CD14-positive monocyte (primary cell): ENCODE data around the gene TJP2. TPM values are rescaled to one million over a fixed set of nuclear protein-coding genes. Genes with fewer than 3 reads are reported as not detected.

Source experiments
- DNase-seq, 3 donors: peaks; one replicate each; pipeline ENCODE4 v3.0.0-alpha.2; 2011 to 2022
- H2AFZ ChIP-seq: 2 replicates; pipeline ENCODE4 v1.6.0; 2012; ENCODE audit warnings: mild to moderate bottlenecking, low read depth, low read length, inconsistent platforms; ENCODE audit not compliant: insufficient read depth, poor library complexity, severe bottlenecking
- H3K27ac ChIP-seq, 2 donors: 1 replicate in 1 of 2; 2 replicates in 1 of 2; pipeline ENCODE4 v1.5.1; 2012 to 2013; ENCODE audit warnings: low read length in 2 of 2, control low read depth in 1 of 2, inconsistent platforms in 1 of 2, low read depth in 1 of 2, mild to moderate bottlenecking in 1 of 2
- H3K27me3 ChIP-seq, 2 donors: one replicate each; pipeline versions ENCODE4 v1.6.0 to v1.6.1; 2011 to 2013; ENCODE audit warnings: low read length in 2 of 2; ENCODE audit not compliant: control insufficient read depth in 2 of 2, insufficient read depth in 2 of 2
- H3K36me3 ChIP-seq, 2 donors: replicated peaks in 1 of 2; 1 replicate in 1 of 2; 2 replicates in 1 of 2; pipeline versions ENCODE4 v1.5.1 to v1.6.1; 2012 to 2013; ENCODE audit warnings: low read length in 2 of 2, control low read depth in 1 of 2, inconsistent platforms in 1 of 2, mild to moderate bottlenecking in 1 of 2; ENCODE audit not compliant: insufficient read depth in 2 of 2, control insufficient read depth in 1 of 2
- H3K4me1 ChIP-seq, 2 donors: 1 replicate in 1 of 2; 2 replicates in 1 of 2; pipeline versions ENCODE4 v1.5.1 to v1.6.1; 2012 to 2013; ENCODE audit warnings: low read length in 2 of 2, control low read depth in 1 of 2, inconsistent platforms in 1 of 2, mild to moderate bottlenecking in 1 of 2, moderate library complexity in 1 of 2; ENCODE audit not compliant: insufficient read depth in 2 of 2, control insufficient read depth in 1 of 2
- H3K4me2 ChIP-seq: replicated peaks from 2 replicates; pipeline ENCODE3; 2012; ENCODE audit warnings: low read length, moderate library complexity, mild to moderate bottlenecking; ENCODE audit not compliant: poor library complexity, severe bottlenecking; ENCODE audit errors: extremely low read depth
- H3K4me3 ChIP-seq, 3 experiments: fragments of 200-600 bp in 1 of 3; sonication (generic) in 1 of 3; replicated peaks in 1 of 3; 1 replicate in 2 of 3; 2 replicates in 1 of 3; pipeline ENCODE4 v1.5.1; 2011 to 2013; ENCODE audit warnings: low read length in 3 of 3, mild to moderate bottlenecking in 3 of 3, control low read depth in 2 of 3, low read depth in 2 of 3, inconsistent platforms in 1 of 3, moderate library complexity in 1 of 3
- H3K79me2 ChIP-seq: 2 replicates; pipeline ENCODE4 v1.6.0; 2012; ENCODE audit warnings: mild to moderate bottlenecking, control low read depth, inconsistent platforms, low read length, moderate library complexity; ENCODE audit not compliant: insufficient read depth
- H3K9ac ChIP-seq: 2 replicates; pipeline ENCODE4 v1.6.0; 2017; ENCODE audit warnings: low read length, mild to moderate bottlenecking; ENCODE audit not compliant: insufficient read depth, poor library complexity, severe bottlenecking
- H3K9me3 ChIP-seq, 2 donors: replicated peaks in 1 of 2; 1 replicate in 1 of 2; 2 replicates in 1 of 2; pipeline versions ENCODE4 v1.5.1 to v1.6.1; 2012 to 2013; ENCODE audit warnings: low read length in 2 of 2, control low read depth in 1 of 2; ENCODE audit not compliant: control insufficient read depth in 1 of 2, insufficient read depth in 1 of 2
- H4K20me1 ChIP-seq: 2 replicates; pipeline ENCODE4 v1.6.0; 2012; ENCODE audit warnings: mild to moderate bottlenecking, low read length, control low read depth, moderate library complexity; ENCODE audit not compliant: insufficient read depth
- H3K27ac Mint-ChIP-seq, 7 donors: one replicate each; pipeline ENCODE4 v1.8.0; 2020; ENCODE audit warnings: mild to moderate bottlenecking in 7 of 7, mixed read lengths in 7 of 7, moderate library complexity in 6 of 7, inconsistent platforms in 2 of 7
- H3K27me3 Mint-ChIP-seq, 3 donors: one replicate each; pipeline ENCODE4 v1.8.0; 2021 to 2022; ENCODE audit warnings: low read depth in 3 of 3, mild to moderate bottlenecking in 3 of 3, mixed read lengths in 3 of 3, moderate library complexity in 3 of 3, inconsistent platforms in 1 of 3
- H3K36me3 Mint-ChIP-seq, 2 donors: one replicate each; pipeline ENCODE4 v1.8.0; 2020; ENCODE audit warnings: mixed read lengths in 2 of 2, inconsistent platforms in 1 of 2, mild to moderate bottlenecking in 1 of 2
- H3K4me1 Mint-ChIP-seq: one replicate; pipeline ENCODE4 v1.8.0; 2020; ENCODE audit warnings: mild to moderate bottlenecking, mixed read lengths
- H3K4me3 Mint-ChIP-seq, 2 donors: one replicate each; pipeline ENCODE4 v1.8.0; 2020; ENCODE audit warnings: mild to moderate bottlenecking in 2 of 2, mixed read lengths in 2 of 2, moderate library complexity in 1 of 2
- H3K9me3 Mint-ChIP-seq, 7 donors: one replicate each; pipeline ENCODE4 v1.8.0; 2020 to 2022; ENCODE audit warnings: mixed read lengths in 7 of 7, mild to moderate bottlenecking in 6 of 7, moderate library complexity in 6 of 7, inconsistent platforms in 2 of 7
- WGBS: methylation state at CpG from one replicate; pipeline ENCODE4 v1.1.5; 2013; ENCODE audit warnings: missing lambda C conversion rate; ENCODE audit not compliant: insufficient coverage; 5-methylcytosine and 5-hydroxymethylcytosine counted together
- intact Hi-C, 2 donors: fragments of 100-400 bp; cut with micrococcal nuclease; formaldehyde crosslinking; loops; one replicate each; pipeline versions ENCODE4 v1.15.0 to v1.15.1; 2023
- polyA plus RNA-seq, 3 donors: library from polyadenylated mRNA; depleted of rRNA in 1 of 3; unstranded in 2 of 3; stranded (reverse) in 1 of 3; fragments of 300-500 nt in 2 of 3; fragments of >200 nt in 1 of 3; fragmentation: Illumina TruSeq in 2 of 3; gene quantifications; 1 replicate in 2 of 3; 2 replicates in 1 of 3; pipeline ENCODE4 v1.2.3, GENCODE V29; 2012 to 2021
- TF ChIP-seq, protein P1 (sequence below): fragments of 200-600 bp; IDR thresholded peaks from one replicate; pipeline ENCODE4 v1.8.0; 2022; ENCODE audit warnings: antibody characterized with exemption, mild to moderate bottlenecking

The TJP2 gene
- polyA plus RNA-seq, 3 donors = 8.0 to 17.8 (median 13.8) TPM

DNA sequence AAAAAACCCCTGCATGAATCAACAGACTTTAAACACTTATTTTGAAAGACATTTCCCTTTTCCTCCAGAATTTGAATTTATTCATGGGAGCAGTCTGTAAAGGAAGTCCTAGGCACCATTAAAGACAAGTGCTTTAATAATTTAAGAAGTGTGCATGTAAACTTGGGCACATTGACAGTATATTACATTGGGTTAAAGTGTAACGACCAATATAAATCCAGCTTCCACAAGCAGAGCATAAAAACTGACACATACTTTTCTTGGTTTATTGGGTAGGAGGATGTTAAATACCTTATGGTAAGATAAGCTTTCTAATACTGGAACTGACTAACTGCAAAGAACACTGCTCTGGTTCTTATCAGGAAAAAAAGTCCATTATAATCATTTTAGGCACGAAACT, 149.8 kb downstream of the TJP2 start:
- Histone ChIP-seq H3K4me3 (no peak overlapping the region), H3K4me2 (no peak overlapping the region), H2AFZ (no peak overlapping the region), H4K20me1 (no peaks in the 10 kb centered on the region), H3K4me1 (no peaks in the 10 kb centered on the region), H3K9ac (no peak overlapping the region), H3K79me2 (no peaks in the 10 kb centered on the region), H3K27ac (no peak overlapping the region), H3K9me3 (peaks cover 0 to 9% of the 10 kb centered on the region in 2 donors), H3K27me3 (peaks cover 53 to 62% of the 10 kb centered on the region in 2 donors), H3K36me3 (no peaks in the 10 kb centered on the region)
- Mint-ChIP-seq H3K4me1 (peaks cover 9% of the 10 kb centered on the region), H3K27ac (no peak overlapping the region), H3K36me3 (no peaks in the 10 kb centered on the region), H3K4me3 (peak overlapping the region in 1 of 2 donors; percentile 80), H3K27me3 (peaks cover 49 to 75% (median 59%) of the 10 kb centered on the region in 3 donors), H3K9me3 (peaks cover 0 to 19% (median 5%) of the 10 kb centered on the region in 7 donors)
- TF ChIP-seq, protein P1, sequence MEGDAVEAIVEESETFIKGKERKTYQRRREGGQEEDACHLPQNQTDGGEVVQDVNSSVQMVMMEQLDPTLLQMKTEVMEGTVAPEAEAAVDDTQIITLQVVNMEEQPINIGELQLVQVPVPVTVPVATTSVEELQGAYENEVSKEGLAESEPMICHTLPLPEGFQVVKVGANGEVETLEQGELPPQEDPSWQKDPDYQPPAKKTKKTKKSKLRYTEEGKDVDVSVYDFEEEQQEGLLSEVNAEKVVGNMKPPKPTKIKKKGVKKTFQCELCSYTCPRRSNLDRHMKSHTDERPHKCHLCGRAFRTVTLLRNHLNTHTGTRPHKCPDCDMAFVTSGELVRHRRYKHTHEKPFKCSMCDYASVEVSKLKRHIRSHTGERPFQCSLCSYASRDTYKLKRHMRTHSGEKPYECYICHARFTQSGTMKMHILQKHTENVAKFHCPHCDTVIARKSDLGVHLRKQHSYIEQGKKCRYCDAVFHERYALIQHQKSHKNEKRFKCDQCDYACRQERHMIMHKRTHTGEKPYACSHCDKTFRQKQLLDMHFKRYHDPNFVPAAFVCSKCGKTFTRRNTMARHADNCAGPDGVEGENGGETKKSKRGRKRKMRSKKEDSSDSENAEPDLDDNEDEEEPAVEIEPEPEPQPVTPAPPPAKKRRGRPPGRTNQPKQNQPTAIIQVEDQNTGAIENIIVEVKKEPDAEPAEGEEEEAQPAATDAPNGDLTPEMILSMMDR = no peak
- intact Hi-C loops = no loop called here
- DNase-seq = no peak
- no CpG with 5 or more reads among the region's 2 CpGs for WGBS

Other genes with a start within 250 kb of the TJP2 start
- not detected for gene PRKACG, start 160.2 kb upstream of the TJP2 start, polyA plus RNA-seq
- 10 to 100 TPM in 2 of 3 donors, 1 to 10 TPM in 1; 9.1 to 27.3 (median 15.9) TPM for gene FXN, start 138.5 kb upstream of the TJP2 start, polyA plus RNA-seq
- gene ENTREP1, start 150.9 kb downstream of the TJP2 start, polyA plus RNA-seq = not detected